ENCODE results near the gene PLA2G12B. TPM values are rescaled to one million over a fixed set of nuclear protein-coding genes. Genes with fewer than 3 reads are reported as not detected.

The PLA2G12B gene
- total and polyA plus RNA-seq, 2 of the 8 experiments (the other 6 are each of a cell fraction or from before 2014, with no cell fraction given) = not detected

- no peak overlapping the region for H3K18ac ChIP-seq (ENCODE audit: extremely low read depth, low read length)
- WGBS, 2 experiments (ENCODE audit: extremely low coverage in 1 of 2, insufficient coverage in 1 of 2, insufficient read length in 1 of 2, insufficient replicate concordance in 2 of 2, low coverage in 1 of 2, low lambda C conversion rate in 2 of 2, missing lambda C conversion rate in 1 of 2) = 79% methylated on average over 6 of the region's 6 CpGs; no CpG with 5 or more reads in 1 of the 2 experiments
- H3K23ac ChIP-seq (ENCODE audit: insufficient read length) = no peak overlapping the region
- H2BK15ac ChIP-seq (ENCODE audit: low read length) = no peak overlapping the region
- H3K27me3 ChIP-seq (replicated peaks in 1 of 4; ENCODE audit: control insufficient read depth in 3 of 4, extremely low read depth in 1 of 4, insufficient read depth in 3 of 4, low read length in 3 of 4) = no peaks in the 10 kb centered on the region
- peak overlapping the region in 1 of 4 experiments; percentile 7; a peak in 2 of 8 replicates for H3K4me3 ChIP-seq (ENCODE audit: extremely low read depth in 1 of 4, insufficient read depth in 2 of 4, low read depth in 3 of 4, low read length in 4 of 4)
- no peaks in the 10 kb centered on the region for H3K9me3 ChIP-seq (ENCODE audit: insufficient read depth in 2 of 2, low read depth in 1 of 2, low read length in 1 of 2)
- H4K20me1 ChIP-seq (replicated peaks in 1 of 2; ENCODE audit: control insufficient read depth in 1 of 2, insufficient read depth in 2 of 2, low read length in 2 of 2) = no peaks in the 10 kb centered on the region
- H3K4me2 ChIP-seq (ENCODE audit: insufficient read depth in 1 of 2, low read depth in 2 of 2, low read length in 2 of 2) = peak overlapping the region; percentile 35 to 41; a peak in 3 of 4 replicates
- no peak overlapping the region for H2BK20ac ChIP-seq (ENCODE audit: low read length)
- no peak overlapping the region; the same call in 1 of the 2 replicates for H4K8ac ChIP-seq (ENCODE audit: extremely low read depth, insufficient read depth, low read length)
- no peak overlapping the region for H4K91ac ChIP-seq (replicated peaks; ENCODE audit: insufficient read length, low read length)
- no peak overlapping the region for H4K5ac ChIP-seq (ENCODE audit: insufficient read length, low read depth, low read length)
- no peak overlapping the region for H2BK5ac ChIP-seq (ENCODE audit: low read depth, low read length)
- no peaks in the 10 kb centered on the region for H3K36me3 ChIP-seq (ENCODE audit: control insufficient read depth in 2 of 4, insufficient read depth in 4 of 4, low read length in 3 of 4)
- no peak overlapping the region; a peak in 1 of 7 replicates for H3K9ac ChIP-seq (replicated peaks in 1 of 4; ENCODE audit: extremely low read depth in 1 of 4, low read depth in 3 of 4, low read length in 3 of 4)
- H3K4ac ChIP-seq (replicated peaks; ENCODE audit: insufficient read length, low read depth, low read length) = no peak overlapping the region
- FAIRE-seq (no peak), DNase-seq (ENCODE audit: low read depth in 1 of 2, low spot score in 2 of 2) (no peak)
- no peaks in the 10 kb centered on the region for H3K23me2 ChIP-seq (ENCODE audit: low read depth, low read length)
- no peak overlapping the region for H3K14ac ChIP-seq (ENCODE audit: insufficient read length)
- H3K79me2 ChIP-seq (ENCODE audit: control insufficient read depth in 1 of 2, insufficient read depth in 2 of 2, low read length in 2 of 2) = no peaks in the 10 kb centered on the region
- ChIA-PET POLR2A (ENCODE audit: partially characterized antibody) (no interaction called here), CTCF (ENCODE audit: partially characterized antibody) (no interaction called here)
- H3K79me1 ChIP-seq (ENCODE audit: low read depth, low read length) = no peaks in the 10 kb centered on the region
- H3K4me1 ChIP-seq (replicated peaks in 1 of 4; ENCODE audit: control insufficient read depth in 3 of 4, insufficient read depth in 4 of 4, low read length in 3 of 4) = peaks cover 8 to 18% (median 11%) of the 10 kb centered on the region in 4 experiments; a peak in 5 of 7 replicates
- no peak overlapping the region for H2BK120ac ChIP-seq (replicated peaks; ENCODE audit: low read depth, low read length)
- H2AFZ ChIP-seq (ENCODE audit: low read length) = peak overlapping the region; percentile 94
- H2BK12ac ChIP-seq (ENCODE audit: low read depth, low read length) = no peak overlapping the region
- TF ChIP-seq KDM1A (IDR thresholded peaks at IDR 0.05; ENCODE audit: borderline replicate concordance, low read length) = peak; percentile 55; the same call in 1 of the 2 replicates
- TF ChIP-seq CEBPB (IDR thresholded peaks at IDR 0.05; ENCODE audit: low read depth, low read length) = no peak
- H2AK5ac ChIP-seq (ENCODE audit: low read depth, low read length) = no peak overlapping the region
- H3K27ac ChIP-seq (ENCODE audit: low read depth, low read length) = no peak overlapping the region
- no peak overlapping the region for H3K56ac ChIP-seq (replicated peaks; ENCODE audit: insufficient read length, low read depth, low read length)
These were observed 2.4 kb downstream of the PLA2G12B start for GRCh38 chr10:72952189-72952588.

All from H1 (cell line).